ENCODE measurements around the gene ATP11A.

ATP11A gene

GRCh38 chr13:112726016-112726767, 36.4 kb downstream of the ATP11A start:
- no peak for DNase-seq

DNA sequence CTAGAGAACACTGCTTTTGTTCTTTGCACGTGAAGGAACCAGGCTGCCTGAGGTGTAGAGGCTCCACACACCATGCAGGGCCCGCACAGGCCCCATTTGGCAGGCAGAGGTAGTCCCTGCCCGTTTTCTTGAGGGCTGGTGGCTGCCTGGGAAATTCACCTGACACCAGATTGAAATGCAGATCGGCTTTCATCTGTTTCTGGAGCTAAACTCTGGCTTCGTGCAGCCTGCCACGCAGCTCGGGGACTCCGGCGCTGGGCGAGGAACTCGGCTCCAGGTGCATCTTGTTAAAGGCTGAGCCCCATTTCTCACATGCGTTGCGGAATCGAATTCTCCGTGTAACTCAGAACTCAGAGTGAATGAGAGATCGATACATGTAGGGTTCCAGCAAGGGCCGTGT, 37.7 kb downstream of the ATP11A start:
- no peak for DNase-seq

- DNase-seq = no peak
These were observed 38.7 kb downstream of the ATP11A start for GRCh38 chr13:112728375-112729126.

DNA sequence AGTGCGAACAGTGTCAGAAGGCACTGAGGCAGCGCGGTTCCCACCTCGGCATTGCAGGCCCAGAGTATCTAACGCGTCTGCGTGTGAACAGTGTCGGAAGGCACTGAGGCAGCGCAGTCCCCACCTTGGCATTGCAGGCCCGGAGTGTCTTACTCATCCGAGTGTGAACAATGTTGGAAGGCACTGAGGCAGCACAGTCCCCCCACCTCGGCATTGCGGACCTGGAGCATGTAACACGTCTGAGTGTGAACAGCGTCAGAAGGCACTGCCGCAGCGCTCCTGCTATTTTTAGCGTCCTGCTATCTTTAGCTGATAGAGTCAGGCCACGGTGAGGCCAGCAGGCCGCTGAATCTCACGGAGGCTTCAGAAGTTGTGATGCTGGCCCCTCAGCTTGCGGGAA, 39.6 kb downstream of the ATP11A start:
- DNase-seq = no peak

DNA sequence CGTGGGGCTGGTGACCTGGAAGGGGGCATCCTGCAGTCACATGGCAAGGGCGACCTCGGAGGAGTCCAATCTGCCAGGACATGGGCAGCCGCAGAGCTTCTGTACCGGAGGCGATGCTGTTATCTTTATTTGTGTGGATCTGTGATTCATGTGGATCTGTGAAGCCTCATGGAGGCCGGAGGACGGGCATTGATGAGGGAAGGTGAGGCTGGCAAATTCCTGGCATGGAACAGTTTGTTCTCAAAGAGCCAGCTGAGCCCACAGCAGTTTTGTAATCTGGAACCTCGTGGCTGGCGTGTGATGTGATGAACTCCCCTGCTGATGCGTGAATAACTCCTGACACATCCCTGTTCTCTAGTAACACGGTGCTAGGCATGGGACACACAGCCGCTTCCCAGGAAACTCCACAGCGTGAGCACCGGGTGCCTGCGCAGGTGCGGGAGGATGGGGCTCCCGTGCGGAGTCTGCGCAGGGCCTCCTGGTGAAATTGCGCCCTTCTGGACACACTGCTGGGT, 40.4 kb downstream of the ATP11A start:
- no peak for DNase-seq

DNA sequence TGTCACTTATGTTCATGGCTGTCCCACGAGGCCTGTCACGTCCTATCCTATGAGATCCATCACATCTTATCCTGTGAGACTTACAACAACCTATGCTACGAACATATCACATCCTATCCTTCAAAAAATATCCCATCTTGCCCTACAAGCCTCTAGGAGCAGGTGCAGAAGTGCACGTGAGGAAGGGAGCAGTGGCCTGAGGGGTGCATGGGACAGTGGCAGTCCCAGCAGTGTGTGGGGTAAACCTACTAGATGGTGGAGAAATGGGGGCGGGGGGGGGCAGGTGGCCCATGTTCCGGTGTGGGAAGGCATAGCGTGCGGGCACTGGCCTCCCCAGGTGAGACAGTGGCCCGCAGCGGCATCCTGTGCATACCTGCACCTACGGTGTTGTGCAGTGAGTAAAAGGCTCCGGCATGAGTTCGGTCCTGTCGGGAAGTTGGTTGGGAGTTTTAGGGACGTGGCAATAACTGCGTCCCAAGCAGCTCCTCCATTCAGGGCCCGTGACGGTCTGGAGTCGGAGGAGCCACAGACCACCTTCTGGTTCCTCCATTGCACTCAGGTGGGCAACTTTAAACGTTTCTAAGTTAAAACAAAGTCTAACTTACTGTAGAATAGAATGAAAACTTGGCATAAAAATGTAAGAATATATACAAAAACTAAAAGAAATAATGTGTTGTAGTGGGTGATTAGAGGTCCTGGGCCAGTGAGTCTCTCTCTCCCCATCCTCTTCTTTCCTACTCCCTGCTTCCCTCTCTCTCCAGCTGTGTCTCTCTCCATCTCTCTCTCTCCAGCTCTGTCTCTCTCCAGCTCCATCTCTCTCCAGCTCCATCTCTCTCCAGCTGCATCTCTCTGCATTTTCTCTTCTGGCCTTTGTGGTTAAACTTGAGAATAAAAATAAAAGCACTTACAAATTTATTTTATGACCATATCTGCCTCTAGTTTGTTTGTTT, 42.1 kb downstream of the ATP11A start:
- DNase-seq = no peak

- no peak for DNase-seq
These were observed 42.8 kb downstream of the ATP11A start for GRCh38 chr13:112732679-112733078.

DNA sequence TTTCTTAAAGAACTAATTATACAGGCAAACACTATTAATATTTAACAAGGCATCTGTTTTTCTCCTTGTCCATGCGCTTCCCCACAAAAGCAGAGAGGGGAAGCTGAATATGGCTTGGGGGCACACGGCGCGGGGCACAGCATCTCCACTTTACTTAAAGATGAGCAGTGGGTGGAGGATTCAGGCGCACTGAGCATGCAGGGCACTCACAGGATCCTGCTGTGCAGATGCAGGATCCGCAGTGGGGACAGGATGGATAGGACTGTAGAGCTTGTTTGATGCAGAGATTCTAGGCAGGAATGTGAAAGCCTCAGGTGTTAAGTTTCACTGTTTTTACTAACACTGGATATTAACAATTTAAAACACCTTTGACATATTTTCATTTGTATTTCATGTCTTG, 43.3 kb downstream of the ATP11A start:
- no peak for DNase-seq

DNA sequence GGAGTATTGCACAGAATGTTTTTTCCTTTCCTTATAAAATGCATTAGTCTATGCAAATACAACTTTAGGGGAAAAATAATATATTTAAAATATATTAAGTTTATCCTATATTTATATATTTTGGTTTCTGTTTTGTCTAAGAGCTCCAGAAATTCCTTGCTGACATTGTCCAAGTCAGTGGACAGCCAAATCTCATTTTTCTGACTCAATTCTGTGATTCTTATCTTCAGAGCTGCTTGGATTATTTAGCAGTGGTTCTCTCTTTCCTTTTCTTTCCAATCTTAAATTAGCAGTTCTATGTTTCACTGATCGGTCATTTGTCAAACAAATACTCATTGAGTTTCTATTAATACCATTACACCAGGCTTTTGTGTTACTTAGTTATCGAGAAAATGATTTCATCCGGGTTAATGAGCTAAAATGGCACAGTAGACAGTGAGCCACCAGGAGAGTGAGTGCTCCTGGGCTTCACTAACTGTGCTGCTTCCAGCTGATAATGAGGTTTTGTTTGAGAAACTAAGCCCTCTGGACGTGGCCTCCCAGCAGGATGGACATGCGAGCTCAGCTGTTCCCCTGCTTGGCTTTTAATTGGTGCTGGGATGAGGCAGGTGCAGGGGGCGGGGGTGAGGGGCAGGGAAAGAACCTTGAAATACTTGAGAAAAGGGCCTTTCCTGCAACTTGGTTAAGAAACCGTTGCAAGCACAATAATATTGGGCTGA, 44.0 kb downstream of the ATP11A start:
- no peak for DNase-seq

GRCh38 chr13:112734696-112735547, 45.1 kb downstream of the ATP11A start:
- DNase-seq = no peak

- no peak for DNase-seq
These were observed 46.0 kb downstream of the ATP11A start for GRCh38 chr13:112735791-112736190.

GRCh38 chr13:112737294-112737693, 47.5 kb downstream of the ATP11A start:
- no peak for DNase-seq

GRCh38 chr13:112738606-112739005, 48.8 kb downstream of the ATP11A start:
- no peak for DNase-seq

DNA sequence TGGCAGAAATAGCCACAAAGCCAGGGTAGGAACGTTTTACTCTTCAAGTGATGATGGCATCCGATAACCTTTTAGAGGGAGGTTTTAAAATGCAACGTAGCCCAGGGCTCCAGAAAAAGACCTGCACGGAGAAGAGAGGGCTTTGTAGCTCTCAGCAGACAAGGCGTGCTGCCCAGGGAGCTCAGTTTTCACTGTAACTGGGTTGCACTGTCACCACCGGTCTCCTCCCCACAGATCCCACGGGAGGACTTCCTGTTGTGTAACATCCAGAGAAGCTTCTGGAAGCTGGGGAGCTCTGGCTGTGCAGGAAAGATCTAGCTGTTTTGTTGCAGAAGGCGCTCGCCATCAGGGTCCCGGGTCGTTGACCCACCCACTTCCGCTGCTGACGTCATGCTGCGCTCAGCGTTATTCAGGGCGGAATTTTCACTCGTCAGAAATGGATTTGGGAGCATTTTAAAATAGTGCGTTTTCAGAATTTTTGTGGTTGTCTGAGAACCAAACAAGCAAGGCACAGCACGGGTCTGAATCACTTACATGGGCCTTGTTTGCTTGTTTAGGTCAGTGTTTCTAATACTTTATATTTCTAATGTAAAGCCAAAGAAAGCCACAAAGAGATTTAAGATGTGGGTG, 50.8 kb downstream of the ATP11A start:
- no peak for DNase-seq

GRCh38 chr13:112741185-112741755, 51.4 kb downstream of the ATP11A start:
- no peak for DNase-seq

- no peak for DNase-seq
These were observed 52.2 kb downstream of the ATP11A start for GRCh38 chr13:112741835-112742570.

DNA sequence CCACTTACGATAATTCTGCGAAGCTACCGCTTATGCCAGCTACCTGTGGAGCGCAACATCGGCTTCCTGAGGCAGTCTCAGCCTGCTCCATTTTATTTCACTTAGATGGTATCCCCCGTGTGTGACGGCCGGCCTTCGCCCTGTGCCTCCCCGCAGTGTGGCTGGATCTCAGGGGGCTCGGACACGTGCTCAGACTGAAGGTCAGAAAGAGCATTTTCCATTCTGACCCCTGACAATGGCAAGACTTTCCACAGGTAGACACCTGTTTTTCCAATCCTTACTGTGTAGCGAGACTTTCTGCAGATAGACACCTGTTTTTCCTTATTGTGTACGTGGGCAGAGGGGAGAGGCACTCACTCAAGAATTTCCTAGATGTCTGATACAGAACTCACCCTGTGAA, 52.7 kb downstream of the ATP11A start:
- DNase-seq = no peak

GRCh38 chr13:112743451-112744167, 53.8 kb downstream of the ATP11A start:
- no peak for DNase-seq

Data from activated CD4-positive, alpha-beta T cell treated with anti-CD3 and anti-CD28 coated beads, Interleukin-10, Interleukin-2, amounts not matched to agents 100 ng/mL and 50 ng/mL, durations not matched to agents 16 hours and 8 hours (primary cell).